Thyroid gland (tissue), 4 donors: ENCODE results near the gene RHO.

Experiments
- POLR2A ChIP-seq, 2 donors: fragments of 450-650 bp; IDR thresholded peaks; one replicate each; pipeline ENCODE4 v1.6.1; 2017; ENCODE audit warnings: antibody characterized with exemption in 2 of 2, mild to moderate bottlenecking in 2 of 2, moderate library complexity in 1 of 2
- TF ChIP-seq, protein P1 (sequence below), 6 experiments: fragments of 200-600 bp in 3 of 6; fragments of 450-650 bp in 3 of 6; sonication (generic) in 3 of 6; IDR thresholded peaks; one replicate each; pipeline ENCODE4 v1.5.1; 2016 to 2019; ENCODE audit warnings: antibody characterized with exemption in 6 of 6, mild to moderate bottlenecking in 2 of 6, inconsistent platforms in 1 of 6, moderate library complexity in 1 of 6

DNA sequence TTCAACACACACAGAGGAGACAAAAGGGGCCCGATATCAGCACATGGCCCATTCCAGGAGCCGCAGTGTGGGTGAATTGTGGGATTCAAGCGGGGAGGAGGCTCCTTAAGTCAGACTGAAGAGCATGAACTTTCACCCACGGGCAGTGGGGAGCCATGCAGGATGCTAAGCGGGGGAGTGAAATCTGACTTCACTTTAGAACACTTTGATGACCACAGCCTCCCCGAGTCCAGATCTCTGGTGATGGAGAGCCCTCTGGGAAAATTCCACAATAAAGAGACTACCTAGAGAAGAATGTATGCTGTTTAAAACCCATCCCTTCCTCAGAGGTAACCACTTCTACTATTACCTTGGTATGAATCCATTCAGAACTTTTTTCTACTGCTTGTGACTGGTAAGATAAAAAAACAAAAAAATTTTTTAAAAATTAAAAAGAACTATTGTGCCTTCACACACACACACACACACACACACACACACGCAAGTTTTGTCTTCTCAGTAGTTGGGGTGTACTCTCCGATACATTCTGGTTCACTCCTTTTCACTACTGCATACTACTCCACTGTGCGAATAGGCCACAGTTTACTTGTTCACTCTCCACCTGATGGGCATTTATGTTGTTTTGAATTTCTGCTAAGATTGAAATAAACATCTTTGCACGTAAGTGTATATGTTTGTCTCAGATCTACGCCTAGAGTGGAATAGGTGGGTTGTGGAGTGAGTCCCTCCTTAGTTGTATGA is 12.5 kb downstream of the RHO start:
- TF ChIP-seq, protein P1, sequence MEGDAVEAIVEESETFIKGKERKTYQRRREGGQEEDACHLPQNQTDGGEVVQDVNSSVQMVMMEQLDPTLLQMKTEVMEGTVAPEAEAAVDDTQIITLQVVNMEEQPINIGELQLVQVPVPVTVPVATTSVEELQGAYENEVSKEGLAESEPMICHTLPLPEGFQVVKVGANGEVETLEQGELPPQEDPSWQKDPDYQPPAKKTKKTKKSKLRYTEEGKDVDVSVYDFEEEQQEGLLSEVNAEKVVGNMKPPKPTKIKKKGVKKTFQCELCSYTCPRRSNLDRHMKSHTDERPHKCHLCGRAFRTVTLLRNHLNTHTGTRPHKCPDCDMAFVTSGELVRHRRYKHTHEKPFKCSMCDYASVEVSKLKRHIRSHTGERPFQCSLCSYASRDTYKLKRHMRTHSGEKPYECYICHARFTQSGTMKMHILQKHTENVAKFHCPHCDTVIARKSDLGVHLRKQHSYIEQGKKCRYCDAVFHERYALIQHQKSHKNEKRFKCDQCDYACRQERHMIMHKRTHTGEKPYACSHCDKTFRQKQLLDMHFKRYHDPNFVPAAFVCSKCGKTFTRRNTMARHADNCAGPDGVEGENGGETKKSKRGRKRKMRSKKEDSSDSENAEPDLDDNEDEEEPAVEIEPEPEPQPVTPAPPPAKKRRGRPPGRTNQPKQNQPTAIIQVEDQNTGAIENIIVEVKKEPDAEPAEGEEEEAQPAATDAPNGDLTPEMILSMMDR (IDR thresholded peaks at IDR 0.05): no peak
- TF ChIP-seq POLR2A (IDR thresholded peaks at IDR 0.05): no peak
